ENCODE data around the gene KLHDC7B. TPM values are rescaled to one million over a fixed set of nuclear protein-coding genes. Genes with fewer than 3 reads are reported as not detected.

The KLHDC7B gene
- total RNA-seq, 1 experiment from 2014 or later, result not detected

GRCh38 chr22:50548040-50548920 is 2.6 kb downstream of the KLHDC7B start:
- DNase-seq (ENCODE audit: low read depth), result no peak

DNA sequence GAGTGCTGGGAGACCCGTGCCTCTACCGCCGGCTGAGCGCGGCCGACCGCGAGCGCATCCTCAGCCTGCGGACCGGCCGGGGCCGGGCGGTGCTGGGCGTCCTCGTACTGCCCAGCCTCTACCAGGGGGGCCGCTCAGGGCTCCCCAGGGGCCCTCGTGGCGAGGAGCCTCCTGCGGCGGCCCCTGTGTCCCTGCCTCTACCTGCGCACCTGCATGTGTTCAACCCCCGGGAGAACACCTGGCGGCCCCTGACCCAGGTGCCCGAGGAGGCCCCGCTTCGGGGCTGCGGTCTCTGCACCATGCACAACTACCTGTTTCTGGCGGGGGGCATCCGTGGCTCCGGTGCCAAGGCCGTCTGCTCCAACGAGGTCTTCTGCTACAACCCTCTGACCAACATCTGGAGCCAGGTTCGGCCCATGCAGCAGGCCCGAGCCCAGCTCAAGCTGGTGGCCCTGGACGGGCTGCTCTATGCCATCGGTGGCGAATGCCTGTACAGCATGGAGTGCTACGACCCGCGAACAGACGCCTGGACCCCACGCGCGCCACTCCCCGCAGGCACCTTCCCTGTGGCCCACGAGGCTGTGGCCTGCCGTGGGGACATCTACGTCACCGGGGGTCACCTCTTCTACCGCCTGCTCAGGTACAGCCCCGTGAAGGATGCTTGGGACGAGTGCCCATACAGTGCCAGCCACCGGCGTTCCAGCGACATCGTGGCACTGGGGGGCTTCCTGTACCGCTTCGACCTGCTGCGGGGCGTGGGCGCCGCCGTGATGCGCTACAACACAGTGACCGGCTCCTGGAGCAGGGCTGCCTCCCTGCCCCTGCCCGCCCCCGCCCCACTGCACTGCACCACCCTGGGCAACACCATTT is 3.5 kb downstream of the KLHDC7B start:
- DNase-seq (ENCODE audit: low read depth), result no peak

DNA sequence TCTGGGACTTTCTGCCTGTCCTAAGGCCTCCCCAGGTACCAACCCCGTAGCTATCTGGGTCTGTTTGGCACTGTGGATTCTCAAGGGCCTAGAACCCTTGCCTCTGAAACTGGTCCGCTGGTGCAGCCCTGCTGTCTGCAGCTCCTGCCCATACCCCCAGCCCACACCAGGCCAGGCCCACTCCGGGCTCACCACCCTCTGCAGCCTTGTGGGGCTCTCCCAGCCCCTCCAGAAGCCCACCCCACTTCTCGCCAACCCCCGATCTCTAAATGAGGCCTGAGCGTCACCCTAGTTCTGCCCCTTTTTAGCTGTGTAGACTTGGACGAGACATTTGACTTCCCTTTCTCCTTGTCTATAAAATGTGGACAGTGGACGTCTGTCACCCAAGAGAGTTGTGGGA is 4.7 kb downstream of the KLHDC7B start:
- DNase-seq (ENCODE audit: low read depth), result no peak

- DNase-seq (ENCODE audit: low read depth), result no peak
Observed at GRCh38 chr22:50551160-50551752, 5.6 kb downstream of the KLHDC7B start.

DNA sequence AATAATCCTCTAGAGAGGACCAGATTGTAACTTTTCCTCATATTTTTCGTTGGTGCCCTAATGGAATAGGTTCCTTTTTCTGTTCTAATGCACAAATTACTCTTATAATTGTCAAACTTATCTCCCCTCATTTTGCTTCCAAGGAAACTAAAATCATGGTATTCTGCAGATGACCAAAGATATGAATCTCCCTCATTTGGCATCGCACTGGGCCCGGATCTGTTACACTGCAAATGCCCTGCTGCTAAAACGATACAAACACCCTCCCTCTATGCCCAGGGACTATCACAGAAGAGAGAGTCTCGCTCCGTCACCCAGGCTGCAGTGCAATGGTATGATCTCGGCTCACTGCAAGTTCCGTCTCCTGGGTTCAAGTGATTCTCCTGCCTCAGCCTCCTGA is 7.6 kb downstream of the KLHDC7B start:
- no peak for DNase-seq (ENCODE audit: low read depth)

DNA sequence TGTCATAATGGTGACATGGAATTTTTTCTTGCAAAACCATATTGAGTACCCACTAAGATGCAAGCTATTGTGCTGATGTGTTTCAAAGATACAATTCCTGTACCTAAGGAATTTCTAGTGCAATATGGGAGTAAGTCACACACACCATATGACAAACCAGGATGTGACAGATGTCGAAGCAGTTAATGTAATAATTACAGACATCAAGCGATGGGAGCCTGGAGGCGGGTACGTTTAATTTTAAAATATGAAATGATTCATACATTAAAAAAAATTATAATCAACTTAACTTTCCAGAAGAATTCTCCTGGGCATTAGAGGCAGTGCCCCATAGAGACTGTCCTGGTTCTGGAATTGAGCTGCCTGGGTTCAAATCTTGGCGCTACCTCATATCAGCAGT is 11.0 kb downstream of the KLHDC7B start:
- DNase-seq (ENCODE audit: low read depth), result no peak

GRCh38 chr22:50560034-50560433 is 14.3 kb downstream of the KLHDC7B start:
- no peak for DNase-seq (ENCODE audit: low read depth)

DNA sequence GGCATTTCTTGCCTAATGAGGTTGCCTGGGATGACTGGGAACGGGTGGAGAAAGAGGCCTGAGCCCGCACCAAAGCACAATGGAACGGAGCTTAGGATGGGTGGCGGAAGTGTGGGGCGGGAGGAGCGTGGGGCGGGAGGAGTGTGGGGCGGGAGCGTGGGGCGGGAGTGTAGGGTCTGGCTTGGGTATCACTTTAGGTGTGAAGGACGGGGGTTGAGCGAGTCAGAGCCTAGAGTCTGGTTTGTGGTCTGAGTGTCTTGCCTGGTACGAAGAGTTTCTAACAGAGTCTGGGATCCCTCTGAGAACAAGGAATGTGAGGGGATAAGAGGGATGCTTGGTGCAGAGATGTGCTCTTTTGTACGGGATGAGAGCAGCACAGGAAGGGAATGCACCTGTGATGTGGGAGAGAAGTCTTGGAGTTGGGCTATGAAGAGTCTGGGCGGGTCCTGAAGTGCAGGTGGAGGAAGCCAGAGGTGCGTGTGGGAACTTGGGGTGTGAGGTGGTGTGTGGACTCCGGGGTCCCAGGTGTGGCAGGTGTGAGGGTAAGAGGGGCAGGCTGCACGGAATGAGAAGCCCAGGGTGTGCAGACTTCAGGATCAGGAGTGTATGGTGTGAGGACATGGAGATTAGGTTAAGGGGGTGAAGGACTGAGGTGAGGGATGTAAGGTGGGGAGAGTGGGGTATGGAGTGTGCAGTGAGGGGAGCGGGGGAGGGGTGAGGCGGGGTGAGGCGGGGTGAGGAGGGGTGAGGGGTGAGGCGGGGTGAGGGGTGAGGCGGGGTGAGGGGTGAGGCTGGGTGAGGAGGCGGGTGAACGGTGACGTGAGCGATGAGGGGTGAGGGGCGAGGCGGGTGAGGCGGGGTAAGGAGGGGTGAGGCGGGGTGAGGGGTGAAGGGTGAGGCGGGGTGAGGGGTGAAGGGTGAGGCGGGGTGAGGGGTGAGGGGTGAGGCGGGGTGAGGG is 16.0 kb downstream of the KLHDC7B start:
- no peak for DNase-seq (ENCODE audit: low read depth)

DNA sequence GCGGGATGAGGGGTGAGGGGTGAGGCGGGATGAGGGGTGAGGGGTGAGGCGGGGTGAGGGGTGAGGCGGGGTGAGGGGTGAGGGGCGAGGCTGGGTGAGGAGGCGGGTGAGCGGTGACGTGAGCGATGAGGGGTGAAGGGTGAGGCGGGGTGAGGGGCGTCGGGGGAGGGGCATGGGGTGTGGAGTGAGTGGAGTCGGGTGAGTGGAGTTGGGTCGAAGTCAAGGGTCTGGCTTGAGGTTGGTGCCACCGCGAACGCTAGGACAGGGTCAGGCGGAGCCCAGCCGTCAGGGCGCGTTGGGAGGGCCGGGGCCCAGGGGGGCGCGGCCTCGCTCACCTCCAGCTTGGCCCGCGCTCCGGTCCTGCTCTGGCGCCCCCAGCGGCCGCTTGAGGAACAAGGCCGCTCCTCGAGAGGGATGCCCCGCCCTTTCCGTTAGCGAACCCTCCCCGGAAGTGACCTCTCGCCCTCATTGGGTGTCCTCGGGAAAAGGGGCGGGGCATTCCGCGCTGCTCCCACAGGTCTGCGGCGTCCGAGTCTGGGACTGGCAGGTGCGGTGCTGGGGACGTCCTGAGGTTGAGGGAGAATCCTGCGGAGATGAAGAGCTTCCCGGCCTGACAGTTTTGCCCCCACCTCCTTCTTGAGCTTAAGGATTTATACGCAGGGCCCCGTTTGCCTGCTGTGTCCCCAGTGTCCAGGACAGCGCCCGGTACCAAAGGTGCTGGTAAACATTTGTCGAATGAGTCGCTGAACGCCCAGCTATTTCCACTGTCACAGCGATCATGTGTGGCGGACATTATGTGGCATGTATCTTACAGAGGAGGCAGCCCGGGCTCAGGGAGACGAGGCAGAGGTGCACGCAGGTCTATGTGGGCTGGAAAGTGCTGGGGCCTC is 17.1 kb downstream of the KLHDC7B start, which contains the start of gene SYCE3:
Gene SYCE3, minus strand, starts transcription at position 397 of the 890 bp plus-strand sequence. CDS start 6,514 bp downstream, outside the sequence.
- DNase-seq (ENCODE audit: low read depth), result peak; percentile 84

DNA sequence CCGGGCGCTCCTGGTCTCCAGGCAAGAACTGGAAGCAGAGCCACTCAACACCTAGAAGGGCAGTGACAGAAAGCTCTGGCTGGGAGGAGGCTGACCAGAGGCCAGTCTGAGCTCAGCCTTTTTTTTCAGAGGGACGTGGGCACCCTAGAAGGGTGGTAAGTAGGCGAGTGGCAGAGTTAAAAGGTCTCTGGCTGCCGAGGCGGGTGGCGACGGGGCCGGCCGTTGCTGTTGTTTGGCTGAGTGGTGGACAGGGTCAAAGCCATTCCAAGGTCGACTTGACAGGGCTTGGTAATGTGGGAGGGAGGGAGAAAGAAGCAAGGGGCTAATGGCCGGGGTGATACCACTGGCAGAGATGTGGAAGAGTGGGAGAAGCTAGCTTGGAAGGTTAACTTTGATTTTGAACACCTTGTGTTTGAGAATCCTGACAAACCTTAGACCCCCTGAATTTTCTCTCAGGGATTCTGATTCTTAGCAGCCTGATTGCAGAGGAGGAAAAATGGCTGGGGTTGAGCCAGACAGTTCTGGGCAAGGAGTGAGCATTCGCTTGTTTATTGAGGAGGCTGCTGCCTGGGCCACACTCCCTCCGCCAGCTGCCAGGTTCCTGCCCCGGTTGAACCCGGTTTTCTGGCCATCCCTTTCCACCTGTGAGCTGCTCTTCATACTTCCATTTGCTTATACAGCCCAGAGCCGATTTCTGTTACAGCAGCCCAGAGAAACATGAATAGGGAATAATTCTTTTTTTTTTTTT is 17.9 kb downstream of the KLHDC7B start:
- DNase-seq (ENCODE audit: low read depth), result no peak

GRCh38 chr22:50564289-50564688 is 18.6 kb downstream of the KLHDC7B start:
- no peak for DNase-seq (ENCODE audit: low read depth)

DNA sequence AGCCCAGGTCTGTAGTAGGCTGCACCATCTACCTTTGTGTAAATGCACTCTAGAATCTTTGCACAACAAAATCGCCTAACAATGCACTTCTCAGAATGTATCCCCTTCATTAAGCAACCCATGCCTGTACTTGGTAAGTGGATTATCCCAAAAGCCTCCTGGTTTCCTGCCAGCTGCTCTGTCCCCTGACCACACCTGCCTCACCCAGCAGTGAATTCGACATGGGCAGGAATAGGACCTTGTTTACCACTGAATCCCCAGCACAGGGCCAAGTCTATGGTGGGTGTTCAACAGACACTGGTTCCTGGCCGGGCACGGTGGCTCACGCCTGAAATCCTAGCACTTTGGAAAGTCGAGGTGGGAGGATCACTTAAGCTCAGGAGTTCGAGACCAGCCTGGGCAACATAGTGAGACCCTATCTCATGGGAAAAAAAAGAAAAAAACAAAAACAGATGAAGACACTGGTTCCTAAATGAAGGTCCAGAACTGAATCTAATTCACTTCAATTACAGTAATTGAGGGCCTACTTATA is 22.1 kb downstream of the KLHDC7B start:
- no peak for DNase-seq (ENCODE audit: low read depth)

DNA sequence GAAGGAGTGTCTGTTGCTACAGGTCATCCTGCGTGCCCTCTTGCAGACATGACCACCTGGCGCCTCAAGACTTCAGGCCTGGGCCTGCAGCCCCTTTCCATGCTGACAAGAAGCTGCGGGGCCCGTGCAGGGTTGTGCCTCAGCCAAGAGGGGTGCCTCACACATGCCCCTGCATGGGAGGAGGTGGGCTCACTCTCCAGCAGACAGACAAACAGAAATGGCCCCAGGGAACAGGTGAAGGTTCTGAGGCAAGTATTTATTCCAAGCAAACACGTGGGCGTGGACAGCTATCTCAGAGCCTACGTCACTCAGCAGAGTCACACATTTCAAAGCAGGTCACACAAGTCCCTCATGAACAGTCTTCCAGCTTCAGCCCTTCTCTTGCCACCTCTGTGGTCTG is 22.9 kb downstream of the KLHDC7B start:
- DNase-seq (ENCODE audit: low read depth), result no peak

- DNase-seq (ENCODE audit: low read depth), result no peak
Observed at GRCh38 chr22:50569041-50569459, 23.4 kb downstream of the KLHDC7B start.

GRCh38 chr22:50569896-50570535 is 24.3 kb downstream of the KLHDC7B start:
- DNase-seq (ENCODE audit: low read depth), result no peak

- DNase-seq (ENCODE audit: low read depth), result no peak
Observed at GRCh38 chr22:50570861-50571260, 25.2 kb downstream of the KLHDC7B start.

- DNase-seq (ENCODE audit: low read depth), result no peak
Observed at GRCh38 chr22:50571264-50572175, 25.8 kb downstream of the KLHDC7B start.

Data from LHCN-M2 (cell line).